K562 (cell line): Measurements from ENCODE around the gene IGF2R.

ENCODE experiments used
- ARID2 ChIP-seq: fragments of 450-650 bp; IDR thresholded peaks from 2 replicates; pipeline ENCODE4 v1.6.1; 2017; ENCODE audit warnings: antibody characterized with exemption, mild to moderate bottlenecking
- ARNT ChIP-seq, 2 experiments: fragments of 450-650 bp; IDR thresholded peaks; 2 replicates each; pipeline ENCODE4 v1.6.1; 2016; ENCODE audit warnings: mild to moderate bottlenecking in 1 of 2
- BRD9 ChIP-seq: fragments of 450-650 bp; IDR thresholded peaks from 2 replicates; pipeline ENCODE4 v1.6.1; 2018; ENCODE audit warnings: low read depth; ENCODE audit not compliant: partially characterized antibody
- DPF2 ChIP-seq: fragments of 450-650 bp; IDR thresholded peaks from 2 replicates; pipeline ENCODE4 v1.6.1; 2016
- FOXP1 ChIP-seq: sonication (generic); formaldehyde crosslinking; IDR thresholded peaks from 2 replicates; pipeline ENCODE4 v1.8.0; 2022; ENCODE audit warnings: mild to moderate bottlenecking, missing genetic modification reagents
- HNRNPLL ChIP-seq: fragments of 200-400 bp; formaldehyde crosslinking; IDR thresholded peaks from 2 replicates; pipeline ENCODE4 v1.6.1; 2017; ENCODE audit warnings: low read length, low read depth, mild to moderate bottlenecking; ENCODE audit not compliant: poor library complexity, severe bottlenecking
- IRF2 ChIP-seq: sonication (generic); formaldehyde crosslinking; IDR thresholded peaks from 2 replicates; pipeline ENCODE4 v1.8.1; 2022; ENCODE audit warnings: mild to moderate bottlenecking, missing genetic modification reagents
- RAD21 ChIP-seq, 2 experiments: fragments of 250-450 bp in 1 of 2; fragments of 450-650 bp in 1 of 2; sonication (Bioruptor Pico) in 1 of 2; formaldehyde crosslinking in 1 of 2; IDR thresholded peaks in 1 of 2; conservative IDR thresholded peaks in 1 of 2; 2 replicates each; pipeline versions ENCODE4 v1.4.0 to v1.8.0; 2020 to 2022; ENCODE audit warnings: mild to moderate bottlenecking in 2 of 2, moderate library complexity in 1 of 2
- SMAD3 ChIP-seq: fragments of 450-650 bp; formaldehyde crosslinking; conservative IDR thresholded peaks from 2 replicates; pipeline ENCODE4 v1.4.0; 2020; ENCODE audit warnings: mild to moderate bottlenecking
- TEAD4 ChIP-seq, 2 experiments: sonication (generic) in 1 of 2; formaldehyde crosslinking in 1 of 2; IDR thresholded peaks; 2 replicates each; pipeline versions ENCODE4 v1.6.1 to v1.8.0; 2012 to 2022; ENCODE audit warnings: borderline replicate concordance in 1 of 2, inconsistent platforms in 1 of 2, low read length in 1 of 2, mild to moderate bottlenecking in 1 of 2, missing genetic modification reagents in 1 of 2
- UBTF ChIP-seq, 2 experiments: IDR thresholded peaks; 2 replicates each; pipeline ENCODE4 v1.6.1; 2012; ENCODE audit warnings: improper control_type of control experiment in 2 of 2, low read depth in 2 of 2, low read length in 2 of 2, borderline replicate concordance in 1 of 2
- ZNF12 ChIP-seq: sonication (generic); formaldehyde crosslinking; IDR thresholded peaks from 2 replicates; pipeline ENCODE4 v1.4.0; 2020; ENCODE audit warnings: mild to moderate bottlenecking, missing genetic modification reagents
- TF ChIP-seq, protein P1 (sequence below), 3 experiments: IDR thresholded peaks in 2 of 3; conservative IDR thresholded peaks in 1 of 3; 2 replicates each; pipeline ENCODE4 v1.5.1; 2011 to 2012; ENCODE audit warnings: low read length in 3 of 3, mild to moderate bottlenecking in 3 of 3, control low read depth in 2 of 3, improper control_type of control experiment in 1 of 3, inconsistent platforms in 1 of 3, low read depth in 1 of 3, mixed read lengths in 1 of 3, moderate library complexity in 1 of 3; ENCODE audit not compliant: insufficient read depth in 2 of 3
- TF ChIP-seq, protein P2 (sequence below): sonication (generic); formaldehyde crosslinking; IDR thresholded peaks from 2 replicates; pipeline ENCODE4 v1.8.0; 2022; ENCODE audit warnings: missing genetic modification reagents, mild to moderate bottlenecking, borderline replicate concordance

DNA sequence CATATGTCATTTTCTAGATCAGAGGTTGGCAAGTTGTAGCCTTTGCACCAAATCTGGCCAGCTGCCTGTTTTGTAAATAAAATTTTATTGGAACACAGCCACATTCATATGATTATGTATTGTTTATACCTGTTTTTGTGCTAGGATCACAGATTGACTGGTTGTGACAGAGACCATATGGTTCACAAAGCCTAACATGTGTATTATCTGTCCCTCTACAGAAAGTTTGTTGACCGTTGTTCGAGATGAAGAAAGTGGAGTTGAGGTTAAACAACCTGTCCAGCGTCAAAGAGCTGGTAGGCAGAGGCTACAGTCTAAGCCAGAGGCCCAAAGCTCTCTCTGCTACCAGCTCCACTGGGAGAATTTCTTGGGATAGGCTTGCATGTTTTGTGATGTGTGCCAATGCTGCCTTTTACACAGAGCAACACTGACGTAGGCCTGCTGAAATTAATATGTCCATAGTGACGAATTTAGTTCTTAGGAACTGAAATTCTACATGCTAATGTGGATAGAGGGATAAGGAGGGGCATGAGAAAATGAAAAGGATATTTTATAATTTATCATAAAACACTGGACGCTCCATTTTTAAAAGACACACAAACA, 11.7 kb upstream of the IGF2R start:
- TF ChIP-seq FOXP1 (no peak), DPF2 (no peak), IRF2 (no peak), TEAD4 (IDR thresholded peaks at IDR 0.05; ENCODE audit: low read length) (no peak), TEAD4 (CRISPR knock-in tag; IDR thresholded peaks at IDR 0.05; ENCODE audit: borderline replicate concordance) (no peak), HNRNPLL (no peak), UBTF (IDR thresholded peaks at IDR 0.05; ENCODE audit: borderline replicate concordance in 1 of 2, low read depth in 2 of 2, low read length in 2 of 2) (no peak), ARNT (IDR thresholded peaks at IDR 0.05) (no peak), ARID2 (no peak), ZNF12 (CRISPR knock-in tag) (no peak), SMAD3 (CRISPR knock-in tag) (no peak), BRD9 (no peak), RAD21 (CRISPR knock-in tag; conservative IDR thresholded peaks at IDR 0.05 in 1 of 2, IDR thresholded peaks at IDR 0.05 in 1 of 2) (no peak)
- TF ChIP-seq, protein P1, sequence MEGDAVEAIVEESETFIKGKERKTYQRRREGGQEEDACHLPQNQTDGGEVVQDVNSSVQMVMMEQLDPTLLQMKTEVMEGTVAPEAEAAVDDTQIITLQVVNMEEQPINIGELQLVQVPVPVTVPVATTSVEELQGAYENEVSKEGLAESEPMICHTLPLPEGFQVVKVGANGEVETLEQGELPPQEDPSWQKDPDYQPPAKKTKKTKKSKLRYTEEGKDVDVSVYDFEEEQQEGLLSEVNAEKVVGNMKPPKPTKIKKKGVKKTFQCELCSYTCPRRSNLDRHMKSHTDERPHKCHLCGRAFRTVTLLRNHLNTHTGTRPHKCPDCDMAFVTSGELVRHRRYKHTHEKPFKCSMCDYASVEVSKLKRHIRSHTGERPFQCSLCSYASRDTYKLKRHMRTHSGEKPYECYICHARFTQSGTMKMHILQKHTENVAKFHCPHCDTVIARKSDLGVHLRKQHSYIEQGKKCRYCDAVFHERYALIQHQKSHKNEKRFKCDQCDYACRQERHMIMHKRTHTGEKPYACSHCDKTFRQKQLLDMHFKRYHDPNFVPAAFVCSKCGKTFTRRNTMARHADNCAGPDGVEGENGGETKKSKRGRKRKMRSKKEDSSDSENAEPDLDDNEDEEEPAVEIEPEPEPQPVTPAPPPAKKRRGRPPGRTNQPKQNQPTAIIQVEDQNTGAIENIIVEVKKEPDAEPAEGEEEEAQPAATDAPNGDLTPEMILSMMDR (IDR thresholded peaks at IDR 0.05 in 2 of 3, conservative IDR thresholded peaks at IDR 0.05 in 1 of 3; ENCODE audit: insufficient read depth in 2 of 3, low read depth in 1 of 3, low read length in 3 of 3): no peak
- TF ChIP-seq, protein P2, sequence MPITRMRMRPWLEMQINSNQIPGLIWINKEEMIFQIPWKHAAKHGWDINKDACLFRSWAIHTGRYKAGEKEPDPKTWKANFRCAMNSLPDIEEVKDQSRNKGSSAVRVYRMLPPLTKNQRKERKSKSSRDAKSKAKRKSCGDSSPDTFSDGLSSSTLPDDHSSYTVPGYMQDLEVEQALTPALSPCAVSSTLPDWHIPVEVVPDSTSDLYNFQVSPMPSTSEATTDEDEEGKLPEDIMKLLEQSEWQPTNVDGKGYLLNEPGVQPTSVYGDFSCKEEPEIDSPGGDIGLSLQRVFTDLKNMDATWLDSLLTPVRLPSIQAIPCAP (CRISPR knock-in tag): no peak
